HG03045 (cell line): ENCODE results near the gene KRTAP6-1.

Experiments used
- ATAC-seq: cut with Tn5 transposase; IDR thresholded peaks from one replicate; pipeline ENCODE4 v1.9.1; 2021; ENCODE audit warnings: mild to moderate bottlenecking, moderate library complexity; ENCODE audit not compliant: unreplicated experiment

The KRTAP6-1 gene, protein sequence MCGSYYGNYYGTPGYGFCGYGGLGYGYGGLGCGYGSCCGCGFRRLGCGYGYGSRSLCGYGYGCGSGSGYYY

DNA sequence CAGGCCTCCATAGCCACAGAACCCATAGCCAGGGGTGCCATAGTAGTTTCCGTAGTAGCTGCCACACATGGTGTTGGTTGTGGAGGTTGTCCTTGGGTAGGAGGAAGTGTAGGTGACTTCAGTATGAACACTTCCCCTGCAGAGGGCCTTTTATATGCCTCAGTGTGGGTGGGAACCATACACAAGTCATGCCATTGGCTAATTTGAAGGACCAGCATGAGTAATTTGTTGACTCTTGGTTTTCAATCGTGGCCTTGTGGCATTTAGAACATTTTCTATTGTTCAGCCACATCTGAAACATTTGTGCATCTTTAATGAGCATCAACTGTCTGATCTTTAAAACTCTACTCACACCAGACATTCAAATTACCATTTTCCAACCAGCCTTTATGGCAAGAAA is at the start of gene KRTAP6-1:
TSS of gene KRTAP6-1 (minus strand) at position 95 of the 400 bp plus-strand sequence. CDS start at position 69, 26 bp downstream.
- no peak for ATAC-seq

DNA sequence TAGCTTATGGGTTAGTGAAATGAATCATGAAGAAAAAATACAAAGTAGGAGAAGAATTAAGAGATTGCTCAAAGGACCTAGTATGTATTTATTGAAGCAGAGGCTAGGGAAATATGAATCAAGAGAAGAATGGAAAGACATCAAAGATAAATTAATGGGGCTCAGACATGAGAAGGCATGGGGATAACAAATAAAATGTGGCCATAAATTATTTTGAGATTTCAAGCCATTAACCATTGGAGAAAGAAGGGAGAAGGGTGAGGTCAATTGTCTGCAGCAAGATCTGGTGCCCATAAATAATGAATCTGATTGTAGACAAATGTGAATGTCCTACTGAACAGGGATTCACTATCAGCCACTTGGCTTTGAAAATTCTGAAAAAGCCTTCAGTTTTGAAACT is 39.2 kb upstream of the KRTAP6-1 start:
- ATAC-seq, result no peak

DNA sequence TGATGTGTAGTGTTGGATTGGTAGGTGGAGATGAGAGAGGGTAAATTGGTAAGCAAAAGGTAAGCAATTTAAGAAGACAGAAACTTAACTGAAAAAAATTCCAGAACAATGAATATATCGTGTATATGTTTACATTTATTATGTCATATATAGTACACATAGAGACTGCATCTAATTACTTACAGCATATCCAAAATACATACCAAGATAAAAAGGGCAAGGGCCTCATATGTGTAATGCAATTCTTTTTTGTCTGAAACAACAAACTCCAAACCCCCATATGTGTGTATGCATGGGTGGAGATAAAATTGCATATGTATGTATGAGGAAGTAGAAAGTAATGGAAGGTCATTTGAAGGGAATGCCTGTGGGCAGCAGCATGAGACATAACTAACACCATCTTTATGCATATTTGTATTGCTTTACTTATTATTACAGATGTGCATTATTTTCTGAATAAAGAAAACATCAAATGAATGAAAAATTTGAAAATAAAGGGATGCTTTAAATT is 33.2 kb upstream of the KRTAP6-1 start:
- no peak for ATAC-seq

DNA sequence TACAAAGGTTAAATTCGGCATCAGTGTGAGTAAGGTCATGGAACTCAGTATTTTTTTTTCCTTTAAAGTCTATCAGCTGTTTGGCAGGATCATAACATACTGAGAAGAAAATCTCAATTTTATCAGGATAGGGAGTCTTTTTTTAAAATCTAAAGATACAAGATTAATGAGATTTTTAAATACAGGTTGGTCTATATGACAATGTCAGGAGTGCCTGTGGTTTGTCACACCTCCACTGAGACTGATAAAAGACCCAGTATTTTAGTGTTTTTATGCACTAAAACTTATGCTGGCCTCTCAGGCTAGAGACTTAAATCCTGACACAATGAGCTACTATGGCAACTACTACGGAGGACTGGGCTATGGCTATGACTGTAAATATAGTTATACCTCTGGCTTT is 28.8 kb upstream of the KRTAP6-1 start, which contains the start of gene KRTAP20-3:
TSS of gene KRTAP20-3 (plus strand) at position 301 of the 400 bp plus-strand sequence.
- no peak for ATAC-seq

DNA sequence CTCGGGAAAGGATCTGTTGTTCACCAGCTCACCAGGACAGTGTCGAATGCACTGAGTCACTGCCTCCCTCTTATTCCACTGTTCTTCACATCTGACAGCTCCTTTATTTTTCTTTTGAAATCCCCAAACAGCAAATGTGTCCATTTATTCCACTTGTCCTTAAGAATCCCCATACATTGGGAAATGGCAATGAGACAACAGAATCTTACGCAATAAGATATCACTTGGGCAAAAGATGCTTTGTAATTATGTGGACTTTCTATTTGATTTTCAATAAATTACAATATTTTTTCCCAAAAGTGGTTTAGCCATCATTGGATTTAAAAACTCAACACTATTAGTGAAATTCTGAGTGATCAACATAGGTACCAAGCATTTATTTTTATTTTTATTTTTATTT is 25.0 kb upstream of the KRTAP6-1 start:
- ATAC-seq, result no peak

DNA sequence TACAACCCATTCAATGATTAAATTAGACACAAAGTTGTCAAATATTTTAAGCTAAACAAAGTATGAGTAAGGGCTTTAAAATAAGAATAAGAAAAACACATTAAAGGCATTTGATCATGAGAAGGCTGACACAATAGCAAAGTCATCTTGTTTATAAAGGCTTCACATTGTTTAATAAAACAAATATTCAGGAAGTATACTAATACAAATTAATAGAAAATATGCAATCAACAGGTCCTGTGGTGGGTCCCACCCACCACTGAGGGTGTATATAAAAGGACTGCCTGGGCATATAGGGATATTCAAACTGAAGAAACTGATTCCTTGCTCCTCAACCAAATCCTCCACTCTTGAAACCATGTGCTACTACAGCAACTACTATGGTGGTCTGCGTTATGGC is 21.2 kb upstream of the KRTAP6-1 start, which contains the start of gene KRTAP20-2:
TSS of gene KRTAP20-2 (plus strand) at position 301 of the 400 bp plus-strand sequence. CDS start at position 359, 58 bp downstream.
- no peak for ATAC-seq

DNA sequence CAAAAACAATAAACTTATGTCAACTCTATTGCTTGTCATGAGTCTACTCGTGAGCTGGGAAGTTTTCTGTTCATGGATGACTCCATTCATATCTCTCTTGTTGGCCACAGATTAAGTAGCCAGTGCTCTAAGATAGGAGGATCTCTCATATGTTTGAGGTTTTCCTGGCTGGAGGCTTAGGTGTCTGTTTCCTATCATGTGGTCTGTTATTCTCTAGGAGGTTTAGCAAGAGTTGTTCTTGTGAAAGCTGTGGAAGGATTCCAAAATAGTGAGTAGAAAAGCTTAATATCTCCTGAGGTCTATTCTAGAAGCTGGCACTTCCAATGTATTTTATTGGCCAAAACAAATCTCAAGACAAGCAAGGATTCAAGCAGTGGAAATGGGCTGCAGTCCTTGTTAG is 15.5 kb upstream of the KRTAP6-1 start:
- no peak for ATAC-seq

DNA sequence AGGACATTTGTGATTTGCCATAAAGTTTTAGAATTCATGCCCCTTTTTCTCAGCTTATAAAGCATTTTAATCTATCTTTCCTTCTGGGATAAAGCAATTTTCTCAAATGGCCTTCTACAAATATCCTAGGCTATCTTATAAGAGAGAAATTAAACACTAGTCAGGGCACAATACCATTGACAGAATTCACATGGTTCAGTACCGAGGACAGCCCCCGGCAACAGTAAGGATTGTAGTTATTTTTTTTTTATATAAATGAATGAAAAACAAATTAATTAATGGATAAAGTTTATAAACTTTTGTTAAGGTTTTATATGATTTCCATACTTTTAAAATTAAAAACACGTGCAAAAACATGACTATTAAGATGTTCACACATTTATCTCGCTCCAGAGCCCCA is 14.4 kb upstream of the KRTAP6-1 start:
- no peak for ATAC-seq

DNA sequence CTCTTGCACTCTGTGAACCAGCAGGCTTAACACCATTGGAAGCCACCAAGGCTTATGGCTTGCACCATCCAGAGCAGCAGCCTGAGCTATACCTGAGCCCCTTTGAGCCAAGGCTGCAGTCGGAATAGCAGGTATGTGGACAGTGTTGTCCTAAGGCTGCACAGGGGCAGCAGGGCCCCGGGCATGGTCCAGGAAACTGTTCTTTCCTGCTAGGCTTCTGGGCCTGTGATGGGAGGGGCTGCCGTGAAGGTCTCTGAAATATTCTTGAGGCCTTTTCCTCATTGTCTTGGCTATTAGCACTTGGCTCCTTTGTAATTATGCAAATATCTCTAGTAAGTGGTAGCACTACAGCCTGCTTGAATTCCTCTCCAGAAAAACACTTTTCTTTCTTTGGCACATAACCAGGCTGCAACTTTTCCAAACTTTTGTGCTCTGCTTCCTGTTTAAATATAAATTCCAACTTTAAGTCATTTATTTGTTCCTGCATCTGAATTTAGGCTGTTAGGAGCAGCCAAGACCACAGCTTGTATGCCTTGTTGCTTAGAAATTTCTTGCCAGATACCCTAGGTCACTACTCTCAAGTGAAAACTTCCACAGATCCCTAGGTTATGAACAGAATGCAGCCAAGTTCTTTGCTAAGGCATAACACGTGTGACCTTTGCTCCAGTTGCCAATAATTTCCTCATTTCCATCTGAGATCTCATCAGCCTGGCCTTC is 11.9 kb upstream of the KRTAP6-1 start:
- no peak for ATAC-seq

DNA sequence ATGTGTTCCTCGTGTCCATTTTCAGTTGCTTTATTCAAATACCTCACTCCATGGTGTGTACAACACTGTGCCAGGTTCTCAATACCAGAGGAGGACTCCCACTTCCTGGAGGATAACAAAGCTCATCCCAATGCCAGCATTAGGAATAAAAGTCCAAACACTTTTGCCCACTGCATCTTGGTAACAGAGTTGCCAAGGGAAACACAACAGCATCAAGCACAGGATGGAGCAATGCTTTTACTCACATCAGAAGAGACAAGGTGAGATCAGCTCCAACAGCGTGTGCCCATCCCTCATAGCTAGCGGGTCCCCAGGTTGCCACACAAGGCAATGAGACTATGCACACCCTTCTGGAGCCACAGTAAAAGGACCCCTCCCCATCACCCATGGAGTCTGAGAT is 9.6 kb upstream of the KRTAP6-1 start:
- ATAC-seq, result no peak

DNA sequence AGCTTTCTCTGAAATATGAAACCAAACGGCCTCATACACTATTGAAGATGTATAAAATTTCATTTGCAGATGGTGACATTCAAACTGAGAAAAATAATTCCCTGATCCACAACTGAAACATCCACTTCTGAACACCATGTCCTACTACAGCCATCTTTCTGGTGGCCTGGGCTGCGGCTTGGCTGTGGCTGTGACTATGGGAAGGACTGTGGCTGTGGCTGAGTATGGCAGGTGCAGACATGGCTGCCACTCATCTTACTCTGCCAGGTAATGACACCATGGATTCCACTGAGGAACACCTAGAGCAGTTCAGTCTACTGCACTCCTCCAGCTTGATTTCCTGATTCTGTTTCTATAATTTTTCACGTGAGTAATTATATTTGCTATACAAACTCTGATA is 6.8 kb upstream of the KRTAP6-1 start, which contains the start of gene KRTAP20-4:
TSS of gene KRTAP20-4 (plus strand) at position 106 of the 400 bp plus-strand sequence.
- ATAC-seq, result no peak

DNA sequence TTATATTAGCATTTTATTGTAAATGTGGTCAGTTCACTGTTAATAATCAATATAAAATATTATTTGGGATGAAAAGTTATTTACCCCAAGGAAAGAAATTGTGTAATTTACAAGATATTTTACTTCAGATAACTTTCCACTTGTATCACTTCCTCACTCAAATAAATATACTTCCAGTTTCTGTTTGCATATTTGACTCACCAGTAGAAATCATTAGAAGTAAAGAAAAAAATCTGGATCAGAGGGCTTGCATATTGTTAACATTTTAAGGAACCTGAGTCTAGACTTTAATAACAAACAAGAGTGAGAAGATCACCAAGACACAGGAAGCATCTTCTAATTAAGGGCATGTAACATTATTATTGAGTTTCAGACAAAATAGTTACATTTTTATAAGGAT is 6.3 kb upstream of the KRTAP6-1 start:
- no peak for ATAC-seq

DNA sequence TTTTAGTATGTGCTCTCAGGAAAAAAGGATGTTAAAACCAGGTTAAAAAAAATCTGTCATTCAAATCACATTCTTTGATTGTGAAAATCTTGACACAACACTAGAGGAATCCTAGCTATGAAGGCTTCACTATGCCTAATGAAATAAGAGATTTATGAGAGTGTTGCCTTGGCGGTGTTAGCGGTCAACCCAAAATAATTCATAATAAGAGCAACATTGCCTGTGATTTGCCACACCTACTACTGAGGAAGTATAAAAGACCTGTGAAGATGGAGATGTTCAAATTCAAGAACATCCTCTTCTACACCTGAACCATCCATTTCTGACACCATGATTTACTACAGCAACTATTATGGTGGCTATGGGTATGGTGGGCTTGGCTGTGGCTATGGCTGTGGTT is 2.4 kb upstream of the KRTAP6-1 start, which contains the start of gene KRTAP20-1:
TSS of gene KRTAP20-1 (plus strand) at position 301 of the 400 bp plus-strand sequence. CDS start at position 331, 30 bp downstream.
- ATAC-seq, result no peak

DNA sequence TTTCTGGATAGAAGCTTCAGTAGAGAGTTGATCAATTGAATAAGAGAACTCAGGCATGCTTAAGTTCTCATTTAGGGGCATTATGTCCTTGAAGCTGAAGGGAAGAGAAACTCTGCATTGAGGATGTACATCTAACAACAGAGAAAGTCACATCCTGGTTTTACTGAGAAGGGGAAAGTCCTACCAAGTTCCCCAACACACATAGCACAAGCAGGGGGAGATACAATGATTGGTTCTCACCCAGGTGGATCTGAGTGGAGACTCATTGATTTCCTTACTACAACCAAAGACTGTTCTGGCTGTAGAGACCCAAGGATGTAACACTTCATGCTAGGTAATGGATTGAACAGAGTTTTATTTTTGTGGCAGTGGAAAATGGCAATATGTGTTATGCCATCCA is 1.5 kb upstream of the KRTAP6-1 start:
- ATAC-seq, result no peak

DNA sequence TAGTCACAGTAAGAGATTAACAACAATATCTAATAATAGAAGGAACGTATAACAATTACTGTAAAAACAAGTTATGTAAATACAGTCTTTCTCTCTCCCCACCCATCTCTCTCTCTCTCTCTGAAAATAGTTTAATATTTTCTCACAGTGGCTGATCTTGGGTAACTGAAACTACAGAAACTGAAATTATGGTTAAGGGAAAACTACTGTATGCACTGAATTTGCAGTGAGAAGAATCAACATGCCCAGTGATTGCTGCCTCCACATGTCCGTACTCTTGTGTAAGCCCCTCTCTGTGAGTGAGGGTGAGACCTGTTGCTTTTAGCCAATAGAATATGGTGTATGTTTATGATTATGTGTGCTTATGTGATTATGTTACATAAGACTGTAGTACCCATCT is 1.6 kb downstream of the KRTAP6-1 start:
- ATAC-seq, result no peak

DNA sequence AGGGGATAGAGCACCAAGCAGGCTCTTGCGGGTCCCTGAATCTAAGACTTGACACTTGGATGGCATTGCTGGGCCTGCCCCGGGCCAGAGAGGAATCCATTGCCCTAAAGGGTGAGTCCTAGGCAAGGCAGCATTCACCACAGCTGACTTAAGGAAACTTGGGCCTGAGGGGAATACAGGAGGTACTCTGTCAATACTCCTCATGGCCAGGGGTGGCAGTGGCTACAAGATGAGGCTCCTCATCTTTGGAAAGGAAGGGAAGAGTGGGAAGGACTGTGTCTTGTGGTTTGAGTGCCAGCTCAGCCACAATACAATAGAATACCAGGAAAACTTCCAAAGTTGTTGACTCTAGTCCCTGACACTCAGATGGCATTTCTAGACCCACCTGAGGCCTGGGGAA is 7.8 kb downstream of the KRTAP6-1 start:
- no peak for ATAC-seq

DNA sequence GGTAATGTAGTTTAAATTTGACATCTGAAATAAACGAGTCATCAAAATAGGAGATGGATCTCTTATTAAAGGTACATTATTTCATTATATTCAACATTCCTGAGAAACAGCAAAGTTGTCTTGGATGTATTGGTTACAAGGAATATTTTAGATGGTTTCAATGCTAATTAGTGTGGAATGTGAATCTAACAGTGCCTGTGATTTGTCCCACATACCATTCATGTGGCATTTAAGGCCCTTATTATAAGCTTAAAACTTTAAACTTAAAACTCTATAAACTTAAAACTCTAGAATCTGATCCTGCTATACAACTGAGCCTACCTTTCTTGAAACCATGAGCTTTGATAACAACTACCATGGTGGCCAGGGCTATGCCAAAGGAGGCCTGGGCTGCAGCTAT is 12.9 kb downstream of the KRTAP6-1 start, which contains the start of gene KRTAP22-1:
TSS of gene KRTAP22-1 (plus strand) at position 301 of the 400 bp plus-strand sequence.
- no peak for ATAC-seq

DNA sequence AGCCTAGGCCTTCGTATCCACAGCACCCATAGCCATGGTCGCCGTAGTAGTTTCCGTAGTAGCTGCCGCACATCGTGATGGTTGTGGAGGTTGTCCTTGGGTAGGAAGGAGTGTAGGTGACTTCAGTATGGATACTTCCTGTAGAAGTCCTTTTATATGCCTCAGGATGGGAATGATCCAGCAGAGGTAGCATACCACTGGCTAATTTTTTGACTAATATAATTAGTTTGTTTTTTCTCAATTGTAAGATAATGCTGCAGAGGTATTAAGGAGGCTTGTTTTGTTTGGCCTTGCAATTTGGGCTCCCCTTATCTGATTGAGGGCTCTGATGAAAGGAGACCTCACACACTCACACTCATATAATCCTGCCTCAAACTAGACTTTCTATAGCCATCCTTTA is 14.9 kb downstream of the KRTAP6-1 start, which contains the start of gene KRTAP6-2:
TSS of gene KRTAP6-2 (minus strand) at position 101 of the 400 bp plus-strand sequence. CDS start at position 73, 28 bp downstream.
- no peak for ATAC-seq

DNA sequence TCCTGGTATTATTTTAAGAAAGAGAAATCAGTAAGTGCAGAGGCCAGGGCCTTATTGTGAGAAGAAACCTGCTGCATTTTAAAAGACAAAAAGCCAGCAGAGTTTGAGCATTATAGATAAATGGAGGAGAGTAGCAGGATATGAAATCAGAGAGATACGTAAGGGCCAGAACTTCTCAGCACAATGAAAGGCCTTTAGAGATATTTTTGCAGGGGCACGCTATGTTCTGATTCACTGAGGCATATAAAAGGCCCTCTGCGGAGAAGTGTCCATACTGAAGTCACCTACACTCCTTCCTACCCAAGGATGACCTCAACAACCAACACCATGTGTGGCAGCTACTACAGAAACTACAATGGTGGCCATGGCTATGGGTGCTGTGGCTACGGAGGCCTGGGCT is 21.6 kb downstream of the KRTAP6-1 start, which contains the start of gene KRTAP6-3:
TSS of gene KRTAP6-3 (plus strand) at position 301 of the 400 bp plus-strand sequence. CDS start at position 307, 6 bp downstream.
- no peak for ATAC-seq

DNA sequence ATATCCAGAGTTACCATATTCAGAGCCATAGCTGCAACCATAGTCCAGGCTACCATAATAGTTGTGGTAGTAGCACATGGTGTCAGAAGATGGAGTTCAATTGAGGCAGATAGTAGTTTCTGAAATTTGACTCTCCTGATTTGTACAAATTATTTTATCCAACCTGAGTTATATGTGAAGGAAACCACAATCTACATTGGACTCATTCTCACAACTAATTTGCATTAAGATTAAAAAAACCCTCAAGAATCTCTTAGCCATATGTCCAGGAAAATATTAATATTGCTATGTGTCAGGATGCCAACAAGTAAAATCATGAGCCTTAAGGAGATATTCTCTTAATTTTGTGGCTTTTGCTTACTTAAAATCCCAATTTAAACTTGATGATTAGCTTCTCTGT is 23.4 kb downstream of the KRTAP6-1 start, which contains the start of gene KRTAP22-2:
TSS of gene KRTAP22-2 (minus strand) at position 101 of the 400 bp plus-strand sequence.
- ATAC-seq, result no peak

DNA sequence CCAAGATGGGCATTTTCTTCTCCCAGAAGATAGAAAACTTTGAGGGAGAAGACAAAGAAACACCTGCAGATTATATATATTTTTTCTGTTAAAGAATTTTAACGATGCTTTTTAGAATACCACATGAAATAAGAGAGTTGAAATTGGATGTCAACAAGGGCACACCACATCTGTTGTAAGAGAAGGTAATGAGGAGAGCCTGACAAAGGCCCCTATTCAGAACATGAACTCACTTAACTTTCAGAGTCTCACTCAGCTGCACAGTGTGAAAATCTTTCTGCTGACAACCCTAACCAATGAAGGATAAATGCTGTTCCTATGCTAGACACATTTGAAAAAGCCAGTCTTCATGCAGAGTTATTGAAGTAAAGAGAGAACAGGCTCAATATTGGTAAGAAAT is 30.9 kb downstream of the KRTAP6-1 start:
- ATAC-seq, result no peak

DNA sequence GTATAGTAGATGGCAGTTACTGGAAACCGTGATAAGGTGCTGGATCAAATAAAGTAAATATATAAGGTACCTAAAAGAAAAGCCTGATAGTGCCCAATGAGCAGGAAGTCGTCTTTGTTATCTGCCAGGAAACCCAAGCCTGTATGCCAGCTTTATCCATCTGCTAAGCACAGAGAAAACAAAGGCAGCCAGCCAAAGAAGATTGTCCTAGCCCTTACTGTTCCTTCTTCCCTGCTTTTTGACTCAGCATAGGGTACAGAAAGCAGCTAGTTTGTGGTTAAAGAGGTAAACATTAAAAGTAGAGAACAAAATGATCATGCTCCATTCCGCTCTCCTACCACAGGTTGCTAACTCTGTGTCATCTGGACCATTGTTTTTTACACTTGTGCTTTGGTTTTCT is 33.6 kb downstream of the KRTAP6-1 start:
- ATAC-seq, result no peak
